ENCODE data around the gene SPATA3. TPM values are rescaled to one million over a fixed set of nuclear protein-coding genes. Genes with fewer than 3 reads are reported as not detected.
A peak's percentile ranks its signal among the peaks of the same experiment; 100 is the strongest.

The SPATA3 gene
- polyA plus RNA-seq, 2 of the 4 experiments (the other 2 are of a cell fraction): not detected

DNA sequence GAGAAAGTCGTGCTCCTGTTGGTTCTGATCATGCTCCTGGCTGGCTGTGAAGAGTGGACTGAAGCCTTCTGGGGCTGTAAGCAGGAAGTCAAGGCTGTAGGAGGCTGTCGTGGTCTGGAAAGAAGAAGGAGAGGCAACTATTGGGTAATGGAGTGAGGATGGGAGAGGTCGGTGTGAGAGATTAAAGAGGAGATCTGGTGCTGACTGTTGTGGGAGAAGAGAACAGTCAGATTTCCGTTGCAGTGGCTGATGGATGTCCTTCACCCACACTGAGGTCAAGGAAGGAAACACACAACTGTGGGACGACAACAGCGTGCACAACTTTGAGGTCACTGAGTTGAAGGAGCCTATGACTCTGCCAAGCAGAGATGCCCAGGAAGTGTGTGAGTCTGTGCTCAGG lies 57.9 kb downstream of the SPATA3 start:
- TF ChIP-seq, protein P1, sequence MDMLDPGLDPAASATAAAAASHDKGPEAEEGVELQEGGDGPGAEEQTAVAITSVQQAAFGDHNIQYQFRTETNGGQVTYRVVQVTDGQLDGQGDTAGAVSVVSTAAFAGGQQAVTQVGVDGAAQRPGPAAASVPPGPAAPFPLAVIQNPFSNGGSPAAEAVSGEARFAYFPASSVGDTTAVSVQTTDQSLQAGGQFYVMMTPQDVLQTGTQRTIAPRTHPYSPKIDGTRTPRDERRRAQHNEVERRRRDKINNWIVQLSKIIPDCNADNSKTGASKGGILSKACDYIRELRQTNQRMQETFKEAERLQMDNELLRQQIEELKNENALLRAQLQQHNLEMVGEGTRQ (IDR thresholded peaks at IDR 0.05): no peak
- TF ChIP-seq HOXA7 (CRISPR knock-in tag; IDR thresholded peaks at IDR 0.05): no peak
- TF ChIP-seq RCOR1 (IDR thresholded peaks at IDR 0.05; ENCODE audit: low read depth, low read length): no peak
- no peak for TF ChIP-seq POLR2AphosphoS2 (conservative IDR thresholded peaks at IDR 0.05; ENCODE audit: low read length)
- TF ChIP-seq, protein P2, sequence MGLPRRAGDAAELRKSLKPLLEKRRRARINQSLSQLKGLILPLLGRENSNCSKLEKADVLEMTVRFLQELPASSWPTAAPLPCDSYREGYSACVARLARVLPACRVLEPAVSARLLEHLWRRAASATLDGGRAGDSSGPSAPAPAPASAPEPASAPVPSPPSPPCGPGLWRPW (IDR thresholded peaks at IDR 0.05): no peak
- TF ChIP-seq KDM1A (IDR thresholded peaks at IDR 0.05; ENCODE audit: low read depth): no peak
- TF ChIP-seq JUNB (IDR thresholded peaks at IDR 0.05): no peak
- no peak for TF ChIP-seq EHMT2 (IDR thresholded peaks at IDR 0.05; ENCODE audit: low read depth)
- TF ChIP-seq HOXB5 (CRISPR knock-in tag; IDR thresholded peaks at IDR 0.05): no peak
- TF ChIP-seq HEYL (CRISPR knock-in tag; IDR thresholded peaks at IDR 0.05): no peak
- TF ChIP-seq EP300 (IDR thresholded peaks at IDR 0.05): no peak
- TF ChIP-seq JUN (IDR thresholded peaks at IDR 0.05): no peak
- no peak for TF ChIP-seq NPAS2 (CRISPR knock-in tag; IDR thresholded peaks at IDR 0.05; ENCODE audit: borderline replicate concordance)
- no peak for TF ChIP-seq MAZ (IDR thresholded peaks at IDR 0.05; ENCODE audit: borderline replicate concordance, low read depth, low read length)
- no peak for TF ChIP-seq ZC3H11A (IDR thresholded peaks at IDR 0.05)
- TF ChIP-seq, protein P3, sequence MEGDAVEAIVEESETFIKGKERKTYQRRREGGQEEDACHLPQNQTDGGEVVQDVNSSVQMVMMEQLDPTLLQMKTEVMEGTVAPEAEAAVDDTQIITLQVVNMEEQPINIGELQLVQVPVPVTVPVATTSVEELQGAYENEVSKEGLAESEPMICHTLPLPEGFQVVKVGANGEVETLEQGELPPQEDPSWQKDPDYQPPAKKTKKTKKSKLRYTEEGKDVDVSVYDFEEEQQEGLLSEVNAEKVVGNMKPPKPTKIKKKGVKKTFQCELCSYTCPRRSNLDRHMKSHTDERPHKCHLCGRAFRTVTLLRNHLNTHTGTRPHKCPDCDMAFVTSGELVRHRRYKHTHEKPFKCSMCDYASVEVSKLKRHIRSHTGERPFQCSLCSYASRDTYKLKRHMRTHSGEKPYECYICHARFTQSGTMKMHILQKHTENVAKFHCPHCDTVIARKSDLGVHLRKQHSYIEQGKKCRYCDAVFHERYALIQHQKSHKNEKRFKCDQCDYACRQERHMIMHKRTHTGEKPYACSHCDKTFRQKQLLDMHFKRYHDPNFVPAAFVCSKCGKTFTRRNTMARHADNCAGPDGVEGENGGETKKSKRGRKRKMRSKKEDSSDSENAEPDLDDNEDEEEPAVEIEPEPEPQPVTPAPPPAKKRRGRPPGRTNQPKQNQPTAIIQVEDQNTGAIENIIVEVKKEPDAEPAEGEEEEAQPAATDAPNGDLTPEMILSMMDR (IDR thresholded peaks at IDR 0.05): no peak
- no peak for TF ChIP-seq TP53 (CRISPR knock-in tag; IDR thresholded peaks at IDR 0.05)
- no peak for TF ChIP-seq CBX8 (IDR thresholded peaks at IDR 0.05)
- TF ChIP-seq, protein P4, sequence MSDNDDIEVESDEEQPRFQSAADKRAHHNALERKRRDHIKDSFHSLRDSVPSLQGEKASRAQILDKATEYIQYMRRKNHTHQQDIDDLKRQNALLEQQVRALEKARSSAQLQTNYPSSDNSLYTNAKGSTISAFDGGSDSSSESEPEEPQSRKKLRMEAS (IDR thresholded peaks at IDR 0.05): no peak
- no peak for TF ChIP-seq EHF (CRISPR knock-in tag; IDR thresholded peaks at IDR 0.05)
- 76% methylated on average over 6 of the region's 6 CpGs for WGBS (ENCODE audit: missing lambda C conversion rate)
- ATAC-seq (no peak), FAIRE-seq (no peak), DNase-seq (ENCODE audit: low read depth in 1 of 2, low spot score in 1 of 2) (no peak)
- H3K4me2 ChIP-seq: no peak overlapping the region
- H3K4me1 ChIP-seq: peaks cover 46% of the 10 kb centered on the region
- H3K4me3 ChIP-seq: no peak overlapping the region
- ChIA-PET POLR2A (interaction anchor here (1.4 kb wide), 1 partner anchor 189 kb away, joined by 3 read pairs; the partner anchor contains the start of gene ITM2C), CTCF (interaction anchor here (1.6 to 3.2 kb wide), 6 partner anchors 11 to 229 kb away, joined by 7 to 36 read pairs (median 11); no protein-coding TSS in a partner anchor)
- no peak overlapping the region for H3K27ac ChIP-seq
- H3K9me3 ChIP-seq: no peaks in the 10 kb centered on the region

DNA sequence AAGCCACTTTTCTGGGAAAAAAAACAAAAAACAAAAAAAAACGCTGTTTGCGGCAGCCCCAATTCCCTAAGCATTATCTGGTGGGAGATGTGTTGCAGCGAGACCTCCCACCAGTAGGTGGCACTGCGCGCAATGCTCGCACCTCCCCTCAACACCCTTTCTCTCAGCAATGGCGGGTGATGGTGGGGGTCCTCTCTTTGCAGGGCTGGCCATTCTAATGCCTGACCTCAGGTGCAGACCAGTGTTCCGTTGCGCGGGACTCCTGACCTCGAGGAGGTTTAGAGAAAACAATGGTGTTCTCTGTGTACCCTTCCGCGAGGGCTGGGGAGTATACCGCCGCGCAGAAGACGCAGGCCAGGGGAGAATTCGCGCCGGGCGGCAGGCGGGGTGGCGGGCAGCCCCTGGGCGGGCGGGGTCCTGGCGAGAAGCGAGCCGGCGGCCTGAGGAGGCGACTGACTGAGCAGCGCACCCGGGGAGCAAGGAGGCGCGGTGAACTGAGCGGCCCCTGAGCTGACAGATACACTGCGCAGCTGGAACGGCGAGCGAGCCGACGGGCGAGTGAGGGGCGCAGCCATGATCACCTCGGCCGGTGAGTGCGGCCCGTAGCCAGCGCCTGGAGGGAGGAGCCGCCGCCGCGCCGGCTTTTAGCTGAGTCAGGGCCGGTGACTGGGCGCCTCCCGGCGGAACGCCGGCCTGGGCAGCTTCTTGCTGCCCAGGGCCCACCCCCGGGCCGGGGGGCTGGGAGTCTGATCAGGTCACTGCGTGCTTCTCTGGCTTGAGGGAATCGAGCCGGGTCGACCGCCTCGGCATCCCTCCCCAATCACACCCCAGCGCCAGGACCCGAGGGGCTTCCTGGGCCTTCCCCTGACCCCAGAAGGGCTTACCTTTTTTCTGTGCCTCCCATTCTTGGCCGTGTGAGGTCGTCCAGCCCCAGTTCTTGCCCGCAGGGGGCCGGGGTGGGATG lies 60.8 kb downstream of the SPATA3 start, which contains the start of gene PSMD1:
Gene PSMD1 (plus strand): TSS at position 415 of the 964 bp plus-strand sequence. CDS start 159 bp downstream, at position 574.
- peak; percentile 87 to 95 for DNase-seq (ENCODE audit: low read depth in 1 of 2, low spot score in 1 of 2)
- Histone ChIP-seq H3K9me3 (no peaks in the 10 kb centered on the region), H3K4me3 (peak within 1 kb of the TSS; percentile 100), H3K4me2 (peak within 1 kb of the TSS; percentile 97), H3K27ac (peak within 1 kb of the TSS; percentile 96 to 99), H3K4me1 (peaks cover 33% of the 10 kb centered on the region)
- ChIA-PET POLR2A (interaction anchor here (1.1 kb wide), 1 partner anchor 13 kb away, joined by 3 read pairs; no protein-coding TSS in a partner anchor), CTCF (interaction anchor here (0.5 to 1.6 kb wide), 14 partner anchors 9 to 232 kb away, joined by 3 to 7 read pairs (median 4); no protein-coding TSS in a partner anchor)
- FAIRE-seq: no peak
- peak; percentile 82 to 85 for ATAC-seq
- WGBS (ENCODE audit: missing lambda C conversion rate): under 1% methylated on average over 24 of the region's 73 CpGs
- TF ChIP-seq, protein P5, sequence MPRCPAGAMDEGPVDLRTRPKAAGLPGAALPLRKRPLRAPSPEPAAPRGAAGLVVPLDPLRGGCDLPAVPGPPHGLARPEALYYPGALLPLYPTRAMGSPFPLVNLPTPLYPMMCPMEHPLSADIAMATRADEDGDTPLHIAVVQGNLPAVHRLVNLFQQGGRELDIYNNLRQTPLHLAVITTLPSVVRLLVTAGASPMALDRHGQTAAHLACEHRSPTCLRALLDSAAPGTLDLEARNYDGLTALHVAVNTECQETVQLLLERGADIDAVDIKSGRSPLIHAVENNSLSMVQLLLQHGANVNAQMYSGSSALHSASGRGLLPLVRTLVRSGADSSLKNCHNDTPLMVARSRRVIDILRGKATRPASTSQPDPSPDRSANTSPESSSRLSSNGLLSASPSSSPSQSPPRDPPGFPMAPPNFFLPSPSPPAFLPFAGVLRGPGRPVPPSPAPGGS (IDR thresholded peaks at IDR 0.05): no peak
- TF ChIP-seq, protein P6, sequence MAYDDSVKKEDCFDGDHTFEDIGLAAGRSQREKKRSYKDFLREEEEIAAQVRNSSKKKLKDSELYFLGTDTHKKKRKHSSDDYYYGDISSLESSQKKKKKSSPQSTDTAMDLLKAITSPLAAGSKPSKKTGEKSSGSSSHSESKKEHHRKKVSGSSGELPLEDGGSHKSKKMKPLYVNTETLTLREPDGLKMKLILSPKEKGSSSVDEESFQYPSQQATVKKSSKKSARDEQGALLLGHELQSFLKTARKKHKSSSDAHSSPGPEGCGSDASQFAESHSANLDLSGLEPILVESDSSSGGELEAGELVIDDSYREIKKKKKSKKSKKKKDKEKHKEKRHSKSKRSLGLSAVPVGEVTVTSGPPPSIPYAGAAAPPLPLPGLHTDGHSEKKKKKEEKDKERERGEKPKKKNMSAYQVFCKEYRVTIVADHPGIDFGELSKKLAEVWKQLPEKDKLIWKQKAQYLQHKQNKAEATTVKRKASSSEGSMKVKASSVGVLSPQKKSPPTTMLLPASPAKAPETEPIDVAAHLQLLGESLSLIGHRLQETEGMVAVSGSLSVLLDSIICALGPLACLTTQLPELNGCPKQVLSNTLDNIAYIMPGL (CRISPR knock-in tag; IDR thresholded peaks at IDR 0.05; ENCODE audit: borderline replicate concordance): 0 out of 2 replicates have a peak, but pooled peaks have one; percentile 23
- TF ChIP-seq CHD4 (IDR thresholded peaks at IDR 0.05; ENCODE audit: borderline replicate concordance) (no peak), HDAC2 (IDR thresholded peaks at IDR 0.05) (no peak), NFE2L2 (conservative IDR thresholded peaks at IDR 0.05; ENCODE audit: low read length) (no peak), JUN (IDR thresholded peaks at IDR 0.05) (peak; percentile 97 to 99), ZFP36 (IDR thresholded peaks at IDR 0.05; ENCODE audit: borderline replicate concordance, partially characterized antibody) (no peak), JUNB (IDR thresholded peaks at IDR 0.05) (no peak), ZSCAN20 (CRISPR knock-in tag; IDR thresholded peaks at IDR 0.05) (no peak), HEYL (CRISPR knock-in tag; IDR thresholded peaks at IDR 0.05) (no peak)
- TF ChIP-seq, protein P7, sequence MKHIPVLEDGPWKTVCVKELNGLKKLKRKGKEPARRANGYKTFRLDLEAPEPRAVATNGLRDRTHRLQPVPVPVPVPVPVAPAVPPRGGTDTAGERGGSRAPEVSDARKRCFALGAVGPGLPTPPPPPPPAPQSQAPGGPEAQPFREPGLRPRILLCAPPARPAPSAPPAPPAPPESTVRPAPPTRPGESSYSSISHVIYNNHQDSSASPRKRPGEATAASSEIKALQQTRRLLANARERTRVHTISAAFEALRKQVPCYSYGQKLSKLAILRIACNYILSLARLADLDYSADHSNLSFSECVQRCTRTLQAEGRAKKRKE (CRISPR knock-in tag; IDR thresholded peaks at IDR 0.05; ENCODE audit: low read depth): no peak
- TF ChIP-seq, protein P2 (IDR thresholded peaks at IDR 0.05): no peak
